Esophagus (tissue), 2 donors: ENCODE data around the gene RELA. TPM values are rescaled to one million over a fixed set of nuclear protein-coding genes. Genes with fewer than 3 reads are reported as not detected.

Experiments
- H3K27ac ChIP-seq, 2 donors: one replicate each; pipeline ENCODE4 v1.5.1; 2013; ENCODE audit warnings: low read depth in 2 of 2, mild to moderate bottlenecking in 2 of 2, inconsistent platforms in 1 of 2, low read length in 1 of 2, moderate library complexity in 1 of 2
- H3K27me3 ChIP-seq, 2 donors: one replicate each; pipeline ENCODE4 v1.6.1; 2013; ENCODE audit warnings: low read length in 2 of 2, control low read depth in 1 of 2, mild to moderate bottlenecking in 1 of 2; ENCODE audit not compliant: insufficient read depth in 2 of 2, control insufficient read depth in 1 of 2
- H3K36me3 ChIP-seq, 2 donors: one replicate each; pipeline ENCODE4 v1.6.1; 2013; ENCODE audit warnings: low read length in 1 of 2; ENCODE audit not compliant: control insufficient read depth in 2 of 2, insufficient read depth in 2 of 2
- H3K4me1 ChIP-seq, 2 donors: one replicate each; pipeline ENCODE4 v1.6.1; 2013; ENCODE audit warnings: low read length in 1 of 2; ENCODE audit not compliant: control insufficient read depth in 2 of 2, insufficient read depth in 2 of 2
- H3K4me3 ChIP-seq, 2 donors: one replicate each; pipeline ENCODE4 v1.5.1; 2013; ENCODE audit warnings: low read length in 2 of 2, mild to moderate bottlenecking in 2 of 2, low read depth in 1 of 2, moderate library complexity in 1 of 2
- H3K9me3 ChIP-seq, 2 donors: one replicate each; pipeline ENCODE4 v1.6.1; 2013; ENCODE audit warnings: mild to moderate bottlenecking in 2 of 2, low read depth in 1 of 2, low read length in 1 of 2, moderate library complexity in 1 of 2; ENCODE audit not compliant: control insufficient read depth in 2 of 2, insufficient read depth in 1 of 2
- WGBS, 2 donors: extraction: QIAGEN DNeasy Blood & Tissue Kit; methylation state at CpG; one replicate each; pipeline ENCODE4 v1.1.7; 2013; 5-methylcytosine and 5-hydroxymethylcytosine counted together
- polyA plus RNA-seq, 2 donors: library from polyadenylated mRNA; stranded (reverse); fragments of 200-250 nt; gene quantifications; one replicate each; pipeline ENCODE4 v1.2.3, GENCODE V29; 2013
- donor health status: healthy with polysubstance abuse.
- donor health status: Bipolar disorder and iron deficiency.

RELA gene
- polyA plus RNA-seq, 2 donors: 39.6 to 40.0 TPM

- Histone ChIP-seq H3K27me3 (no peaks in the 10 kb centered on the region), H3K27ac (peak overlapping the region; percentile 89 to 99), H3K4me3 (no peak overlapping the region), H3K36me3 (peaks cover 8 to 39% of the 10 kb centered on the region in 2 donors), H3K9me3 (no peaks in the 10 kb centered on the region), H3K4me1 (peaks cover 5 to 47% of the 10 kb centered on the region in 2 donors)
- WGBS, 2 donors: 48 to 65% methylated on average over 19 to 20 of the region's 20 CpGs
Measured at GRCh38 chr11:65650547-65651338, 12.0 kb downstream of the RELA start.

- Histone ChIP-seq H3K4me3 (no peak overlapping the region), H3K27ac (peak overlapping the region; percentile 89 to 99), H3K4me1 (peaks cover 5 to 47% of the 10 kb centered on the region in 2 donors), H3K27me3 (no peaks in the 10 kb centered on the region), H3K9me3 (no peaks in the 10 kb centered on the region), H3K36me3 (peaks cover 0 to 36% of the 10 kb centered on the region in 2 donors)
- 58 to 68% methylated on average over 16 of the region's 16 CpGs for WGBS, 2 donors
Measured at GRCh38 chr11:65649656-65650546, 12.8 kb downstream of the RELA start.

GRCh38 chr11:65648997-65649493 lies 13.7 kb downstream of the RELA start:
- H3K27ac ChIP-seq: peak overlapping the region in 1 of 2 donors; percentile 99
- peaks cover 0 to 31% of the 10 kb centered on the region in 2 donors for H3K36me3 ChIP-seq
- whole genome bisulfite sequencing, 2 donors: 56 to 66% methylated on average over 12 of the region's 12 CpGs

GRCh38 chr11:65646958-65647701 lies 15.6 kb downstream of the RELA start:
- Histone ChIP-seq H3K36me3 (peaks cover 0 to 31% of the 10 kb centered on the region in 2 donors), H3K4me1 (peaks cover 3 to 43% of the 10 kb centered on the region in 2 donors)

More at GRCh38 chr11:65648997-65649493, 13.7 kb downstream of the RELA start:
- peaks cover 5 to 47% of the 10 kb centered on the region in 2 donors for H3K4me1 ChIP-seq
- H3K4me3 ChIP-seq: no peak overlapping the region
- H3K27me3 ChIP-seq: no peaks in the 10 kb centered on the region
- H3K9me3 ChIP-seq: no peaks in the 10 kb centered on the region

GRCh38 chr11:65646288-65646957 lies 16.3 kb downstream of the RELA start:
- Histone ChIP-seq H3K27ac (no peak overlapping the region), H3K27me3 (no peaks in the 10 kb centered on the region), H3K4me3 (peak overlapping the region; percentile 48 to 52), H3K4me1 (peaks cover 3 to 41% of the 10 kb centered on the region in 2 donors), H3K9me3 (no peaks in the 10 kb centered on the region), H3K36me3 (peaks cover 0 to 31% of the 10 kb centered on the region in 2 donors)
- 66 to 72% methylated on average over 65 to 68 of the region's 68 CpGs for WGBS, 2 donors

More at GRCh38 chr11:65646958-65647701, 15.6 kb downstream of the RELA start:
- Histone ChIP-seq H3K4me3 (peak overlapping the region; percentile 48 to 52), H3K27me3 (no peaks in the 10 kb centered on the region), H3K9me3 (no peaks in the 10 kb centered on the region), H3K27ac (peak overlapping the region; percentile 14 to 44)
- WGBS, 2 donors: 44 to 49% methylated on average over 74 to 87 of the region's 87 CpGs

- H3K27ac ChIP-seq: no peak overlapping the region
- H3K4me1 ChIP-seq: peaks cover 3 to 34% of the 10 kb centered on the region in 2 donors
- 70 to 72% methylated on average over 10 of the region's 10 CpGs for WGBS, 2 donors
- H3K36me3 ChIP-seq: peaks cover 0 to 29% of the 10 kb centered on the region in 2 donors
- no peaks in the 10 kb centered on the region for H3K27me3 ChIP-seq
- H3K4me3 ChIP-seq: no peak overlapping the region
- no peaks in the 10 kb centered on the region for H3K9me3 ChIP-seq
Measured at GRCh38 chr11:65645710-65646109, 17.0 kb downstream of the RELA start.

GRCh38 chr11:65644837-65645236 lies 17.9 kb downstream of the RELA start:
- no peaks in the 10 kb centered on the region for H3K9me3 ChIP-seq
- peaks cover 0 to 22% of the 10 kb centered on the region in 2 donors for H3K36me3 ChIP-seq
- no peak overlapping the region for H3K4me3 ChIP-seq
- 84 to 86% methylated on average over 11 of the region's 11 CpGs for WGBS, 2 donors
- H3K4me1 ChIP-seq: peaks cover 5 to 26% of the 10 kb centered on the region in 2 donors
- no peak overlapping the region for H3K27ac ChIP-seq
- no peaks in the 10 kb centered on the region for H3K27me3 ChIP-seq

- Histone ChIP-seq H3K27me3 (no peaks in the 10 kb centered on the region), H3K4me1 (peaks cover 4 to 21% of the 10 kb centered on the region in 2 donors), H3K4me3 (no peak overlapping the region), H3K9me3 (no peaks in the 10 kb centered on the region), H3K27ac (peak overlapping the region in 1 of 2 donors; percentile 28), H3K36me3 (peaks cover 0 to 15% of the 10 kb centered on the region in 2 donors)
- WGBS, 2 donors: 44 to 53% methylated on average over 6 of the region's 6 CpGs
Measured at GRCh38 chr11:65643971-65644370, 18.7 kb downstream of the RELA start.
